ENCODE measurements around the gene KLF16. TPM values are rescaled to one million over a fixed set of nuclear protein-coding genes. Genes with fewer than 3 reads are reported as not detected.
A peak's percentile ranks its signal among the peaks of the same experiment; 100 is the strongest.

Gene KLF16
- total and polyA plus RNA-seq, 3 donors from 2014 or later = 13.3 to 26.5 (median 14.7) TPM

- TF ChIP-seq CTCF (IDR thresholded peaks at IDR 0.05) (no peak), POLR2A (IDR thresholded peaks at IDR 0.05) (no peak)
- 79 to 85% methylated on average over 8 of the region's 8 CpGs for WGBS, 2 donors
- H3K4me1 ChIP-seq = peaks cover 9% of the 10 kb centered on the region
- intact Hi-C loops (cut with DNase I; ENCODE audit: low total_unique reads) = no loop called here
- no peak overlapping the region for H3K4me3 ChIP-seq
- H3K27me3 ChIP-seq = no peaks in the 10 kb centered on the region
- no peak for DNase-seq
- no peaks in the 10 kb centered on the region for H3K9me3 ChIP-seq
- no peak overlapping the region for H3K27ac ChIP-seq
- no peaks in the 10 kb centered on the region for H3K36me3 ChIP-seq (ENCODE audit: low read depth, missing control alignments)
These were observed 3.4 kb upstream of the KLF16 start for GRCh38 chr19:1866693-1867348.

- intact Hi-C loops (cut with DNase I; ENCODE audit: low total_unique reads) = no loop called here
- Histone ChIP-seq H3K27me3 (no peaks in the 10 kb centered on the region), H3K27ac (peak overlapping the region; percentile 73 to 80), H3K9me3 (no peaks in the 10 kb centered on the region), H3K36me3 (ENCODE audit: low read depth, missing control alignments) (no peaks in the 10 kb centered on the region), H3K4me3 (peak overlapping the region in 1 of 2 donors; percentile 87), H3K4me1 (peaks cover 23% of the 10 kb centered on the region)
- TF ChIP-seq CTCF (IDR thresholded peaks at IDR 0.05) (no peak), POLR2A (IDR thresholded peaks at IDR 0.05) (no peak)
- WGBS, 2 donors = 70 to 75% methylated on average over 14 to 17 of the region's 17 CpGs
- DNase-seq = no peak
These were observed 2.0 kb upstream of the KLF16 start for GRCh38 chr19:1865172-1866010.

GRCh38 chr19:1864480-1865171, 1.2 kb upstream of the KLF16 start:
- WGBS, 2 donors = 3 to 9% methylated on average over 24 to 49 of the region's 52 CpGs
- peak overlapping the region; percentile 73 to 80 for H3K27ac ChIP-seq
- intact Hi-C loops (cut with DNase I; ENCODE audit: low total_unique reads) = no loop called here
- peak; percentile 70 for DNase-seq
- peak overlapping the region; percentile 63 to 87 for H3K4me3 ChIP-seq
- no peaks in the 10 kb centered on the region for H3K27me3 ChIP-seq
- no peaks in the 10 kb centered on the region for H3K9me3 ChIP-seq
- H3K36me3 ChIP-seq (ENCODE audit: low read depth, missing control alignments) = no peaks in the 10 kb centered on the region
- no peak for TF ChIP-seq POLR2A (IDR thresholded peaks at IDR 0.05)
- TF ChIP-seq CTCF (IDR thresholded peaks at IDR 0.05) = peak; percentile 66 to 79 (median 72)
- peaks cover 31% of the 10 kb centered on the region for H3K4me1 ChIP-seq

GRCh38 chr19:1863638-1864479, 480 bp upstream of the KLF16 start:
- Histone ChIP-seq H3K27ac (peak overlapping the region; percentile 73 to 80), H3K27me3 (no peaks in the 10 kb centered on the region), H3K9me3 (no peaks in the 10 kb centered on the region), H3K36me3 (ENCODE audit: low read depth, missing control alignments) (no peaks in the 10 kb centered on the region), H3K4me1 (peaks cover 38% of the 10 kb centered on the region), H3K4me3 (peak overlapping the region; percentile 63 to 87)
- DNase-seq = peak; percentile 92
- TF ChIP-seq POLR2A (IDR thresholded peaks at IDR 0.05) = no peak
- no peak for TF ChIP-seq CTCF (IDR thresholded peaks at IDR 0.05)
- intact Hi-C loops (cut with DNase I; ENCODE audit: low total_unique reads) = no loop called here
- 1% methylated on average over 73 of the region's 115 CpGs; no CpG with 5 or more reads in 1 of the 2 donors for WGBS, 2 donors

All from testis (tissue), 3 donors.